ENCODE data around the gene ISLR. TPM values are rescaled to one million over a fixed set of nuclear protein-coding genes. Genes with fewer than 3 reads are reported as not detected.

ISLR gene
- total RNA-seq, 8 experiments from 2014 or later: 0.54 to 278 (median 1.5) TPM

DNA sequence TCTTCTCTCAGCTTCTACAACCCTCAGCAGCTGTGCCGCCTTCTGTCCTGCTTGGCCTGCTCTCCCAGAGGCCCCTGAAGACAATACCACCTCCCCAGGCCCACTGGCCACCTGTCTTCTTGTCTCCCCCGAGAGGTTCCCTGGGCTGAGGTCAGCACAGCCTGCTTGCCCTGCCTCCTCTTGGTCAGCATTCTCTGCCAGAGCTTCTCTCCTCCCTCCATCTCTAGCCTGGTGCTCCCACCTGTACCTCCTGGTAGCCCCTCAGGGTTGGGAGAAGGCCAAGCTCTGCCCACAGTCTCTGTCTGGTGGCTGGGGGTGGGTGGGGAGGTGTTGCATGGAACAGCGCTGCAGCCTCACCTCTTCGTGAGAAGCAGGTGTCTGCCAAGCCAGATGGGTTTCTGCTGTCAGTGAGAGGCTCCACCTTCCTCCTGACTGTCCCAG, 5.6 kb upstream of the ISLR start:
- WGBS, 10 experiments: 57 to 100% (median 70%) methylated on average over 1 to 2 of the region's 4 CpGs; no CpG with 5 or more reads in 6 of the 10 experiments
- Histone ChIP-seq H3K27ac (no peak overlapping the region), H3K4me3 (no peak overlapping the region), H3K4me1 (replicated peaks in 1 of 2) (peaks cover 27 to 34% of the 10 kb centered on the region in 2 donors)
- in situ Hi-C loops (cut with MboI; ENCODE audit: low pct_unique_long_range_greater_than_20kb in 2 of 9, low sequenced_read_pairs in 9 of 9, unreplicated experiment in 9 of 9): no loop called here
- peak in 1 of 8 experiments; percentile 4 for ATAC-seq (replicated peaks in 6 of 8)

DNA sequence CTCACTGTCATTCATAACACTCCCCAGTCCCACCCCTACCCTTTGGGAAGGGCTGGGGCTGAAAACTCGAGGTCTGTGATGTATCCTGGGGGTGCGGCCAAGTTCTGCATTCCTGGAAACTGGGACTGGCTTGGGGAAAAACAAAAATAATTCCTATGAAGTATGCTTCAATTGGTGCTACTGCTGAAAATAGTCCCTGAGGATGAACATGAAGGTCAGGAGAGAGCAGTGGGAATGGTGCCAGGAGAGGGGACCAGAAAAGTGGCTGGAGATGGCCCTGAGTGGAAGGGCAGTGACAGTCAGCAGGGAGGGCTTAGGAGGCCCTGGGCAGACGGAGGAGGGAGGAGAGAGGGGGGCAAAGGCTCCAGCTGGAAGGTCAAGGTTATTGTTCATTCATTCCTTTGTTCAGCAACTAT, 4.8 kb upstream of the ISLR start:
- WGBS, 10 experiments: 0 to 26% (median 0%) methylated on average over 1 to 3 of the region's 3 CpGs; no CpG with 5 or more reads in 7 of the 10 experiments
- in situ Hi-C loops (cut with MboI; ENCODE audit: low pct_unique_long_range_greater_than_20kb in 2 of 9, low sequenced_read_pairs in 9 of 9, unreplicated experiment in 9 of 9): no loop called here
- H3K4me1 ChIP-seq (replicated peaks in 1 of 2): peaks cover 35 to 42% of the 10 kb centered on the region in 2 donors
- no peak overlapping the region for H3K27ac ChIP-seq
- H3K4me3 ChIP-seq: no peak overlapping the region
- ATAC-seq (replicated peaks in 6 of 8): peak in 3 of 8 experiments; percentile 26 to 82 (median 65)

- in situ Hi-C loops (cut with MboI; ENCODE audit: low pct_unique_long_range_greater_than_20kb in 2 of 9, low sequenced_read_pairs in 9 of 9, unreplicated experiment in 9 of 9): no loop called here
- 40 to 100% (median 73%) methylated on average over 1 to 14 of the region's 15 CpGs; no CpG with 5 or more reads in 3 of the 10 experiments for WGBS, 10 experiments
- peak in 5 of 8 experiments; percentile 12 to 66 (median 61) for ATAC-seq (replicated peaks in 6 of 8)
- peaks cover 43 to 51% of the 10 kb centered on the region in 2 donors for H3K4me1 ChIP-seq (replicated peaks in 1 of 2)
- H3K27ac ChIP-seq: no peak overlapping the region
- no peak overlapping the region for H3K4me3 ChIP-seq
Measured at GRCh38 chr15:74170071-74170844, 3.3 kb upstream of the ISLR start.

- ATAC-seq (replicated peaks in 6 of 8): peak in 1 of 8 experiments; percentile 12
- in situ Hi-C loops (cut with MboI; ENCODE audit: low pct_unique_long_range_greater_than_20kb in 2 of 9, low sequenced_read_pairs in 9 of 9, unreplicated experiment in 9 of 9): no loop called here
- Histone ChIP-seq H3K4me1 (replicated peaks in 1 of 2) (peaks cover 44 to 51% of the 10 kb centered on the region in 2 donors), H3K4me3 (no peak overlapping the region), H3K27ac (no peak overlapping the region)
- WGBS, 10 experiments: no CpG with 5 or more reads among the region's 7 CpGs
Measured at GRCh38 chr15:74170875-74171578, 2.5 kb upstream of the ISLR start.

GRCh38 chr15:74171965-74172541, 1.5 kb upstream of the ISLR start:
- peaks cover 53 to 61% of the 10 kb centered on the region in 2 donors for H3K4me1 ChIP-seq (replicated peaks in 1 of 2)
- ATAC-seq (replicated peaks in 6 of 8): no peak
- WGBS, 10 experiments: 80 to 88% (median 80%) methylated on average over 1 of the region's 1 CpG; no CpG with 5 or more reads in 6 of the 10 experiments
- H3K27ac ChIP-seq: no peak overlapping the region
- in situ Hi-C loops (cut with MboI; ENCODE audit: low pct_unique_long_range_greater_than_20kb in 2 of 9, low sequenced_read_pairs in 9 of 9, unreplicated experiment in 9 of 9): no loop called here
- no peak overlapping the region for H3K4me3 ChIP-seq

GRCh38 chr15:74172701-74173379, 670 bp upstream of the ISLR start:
- WGBS, 10 experiments: 13 to 80% (median 67%) methylated on average over 1 to 8 of the region's 13 CpGs; no CpG with 5 or more reads in 3 of the 10 experiments
- peak in 5 of 8 experiments; percentile 13 to 70 (median 55) for ATAC-seq (replicated peaks in 6 of 8)
- Histone ChIP-seq H3K4me1 (replicated peaks in 1 of 2) (peaks cover 57 to 64% of the 10 kb centered on the region in 2 donors), H3K4me3 (no peak overlapping the region), H3K27ac (peak overlapping the region in 1 of 2 donors; percentile 40)
- in situ Hi-C loops (cut with MboI; ENCODE audit: low pct_unique_long_range_greater_than_20kb in 2 of 9, low sequenced_read_pairs in 9 of 9, unreplicated experiment in 9 of 9): no loop called here

DNA sequence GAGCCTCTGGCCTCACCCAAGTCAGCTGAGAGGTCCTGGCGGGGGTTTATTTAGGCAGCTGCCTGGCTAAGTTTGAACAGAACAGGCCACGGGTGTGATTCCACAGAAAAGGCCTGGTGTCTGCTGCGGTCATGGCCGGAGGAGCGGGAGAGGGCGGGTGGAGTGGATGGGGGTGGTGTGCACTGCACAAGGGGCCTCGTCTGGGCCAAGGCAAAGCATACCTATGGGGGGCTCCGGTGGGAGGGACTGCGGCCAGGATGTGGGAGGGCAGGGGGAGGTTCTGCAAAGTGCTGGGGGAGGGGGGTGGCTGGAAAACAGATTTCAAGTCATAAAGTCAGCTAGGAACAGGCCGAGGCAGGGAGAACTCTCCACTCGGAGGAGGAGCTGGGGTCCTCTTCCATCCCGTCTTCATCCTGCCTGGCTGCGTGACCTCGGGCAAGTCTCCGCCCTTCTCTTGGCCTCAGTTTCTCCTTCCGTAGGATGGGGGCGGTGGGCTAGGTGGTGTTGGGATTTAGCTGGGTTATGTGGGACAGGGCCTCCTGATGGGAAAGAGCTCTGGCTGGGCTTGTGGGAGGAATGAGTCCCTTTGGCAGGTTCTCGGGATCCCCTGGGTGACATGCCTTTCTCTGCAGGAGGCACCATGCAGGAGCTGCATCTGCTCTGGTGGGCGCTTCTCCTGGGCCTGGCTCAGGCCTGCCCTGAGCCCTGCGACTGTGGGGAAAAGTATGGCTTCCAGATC, 878 bp downstream of the ISLR start:
- ATAC-seq (replicated peaks in 6 of 8): peak in 3 of 8 experiments; percentile 8 to 62 (median 29)
- Histone ChIP-seq H3K4me1 (replicated peaks in 1 of 2) (peaks cover 58 to 62% of the 10 kb centered on the region in 2 donors), H3K27ac (peak overlapping the region in 1 of 2 donors; percentile 29), H3K4me3 (no peak overlapping the region)
- 0 to 100% (median 88%) methylated on average over 1 to 4 of the region's 20 CpGs; no CpG with 5 or more reads in 7 of the 10 experiments for WGBS, 10 experiments
- in situ Hi-C loops (cut with MboI; ENCODE audit: low pct_unique_long_range_greater_than_20kb in 2 of 9, low sequenced_read_pairs in 9 of 9, unreplicated experiment in 9 of 9): no loop called here

- ATAC-seq (replicated peaks in 6 of 8): no peak
- Histone ChIP-seq H3K4me1 (replicated peaks in 1 of 2) (peaks cover 58 to 62% of the 10 kb centered on the region in 2 donors), H3K4me3 (no peak overlapping the region), H3K27ac (no peak overlapping the region)
- WGBS, 10 experiments: 20 to 100% (median 90%) methylated on average over 1 of the region's 14 CpGs; no CpG with 5 or more reads in 6 of the 10 experiments
- in situ Hi-C loops (cut with MboI; ENCODE audit: low pct_unique_long_range_greater_than_20kb in 2 of 9, low sequenced_read_pairs in 9 of 9, unreplicated experiment in 9 of 9): no loop called here
Measured at GRCh38 chr15:74174958-74175253, 1.4 kb downstream of the ISLR start.

- Histone ChIP-seq H3K27ac (peak overlapping the region; percentile 69 to 84), H3K4me1 (replicated peaks in 1 of 2) (peaks cover 54 to 57% of the 10 kb centered on the region in 2 donors), H3K4me3 (no peak overlapping the region)
- in situ Hi-C loops (cut with MboI; ENCODE audit: low pct_unique_long_range_greater_than_20kb in 2 of 9, low sequenced_read_pairs in 9 of 9, unreplicated experiment in 9 of 9): no loop called here
- 80 to 96% (median 95%) methylated on average over 2 to 9 of the region's 45 CpGs; no CpG with 5 or more reads in 5 of the 10 experiments for WGBS, 10 experiments
- ATAC-seq (replicated peaks in 6 of 8): no peak
Measured at GRCh38 chr15:74175271-74176191, 2.0 kb downstream of the ISLR start.

- 49 to 100% (median 79%) methylated on average over 1 to 6 of the region's 10 CpGs; no CpG with 5 or more reads in 5 of the 10 experiments for WGBS, 10 experiments
- peaks cover 51 to 52% of the 10 kb centered on the region in 2 donors for H3K4me1 ChIP-seq (replicated peaks in 1 of 2)
- no peak overlapping the region for H3K4me3 ChIP-seq
- ATAC-seq (replicated peaks in 6 of 8): peak in 1 of 8 experiments; percentile 5
- in situ Hi-C loops (cut with MboI; ENCODE audit: low pct_unique_long_range_greater_than_20kb in 2 of 9, low sequenced_read_pairs in 9 of 9, unreplicated experiment in 9 of 9): no loop called here
- H3K27ac ChIP-seq: peak overlapping the region; percentile 69 to 84
Measured at GRCh38 chr15:74176262-74177214, 3.0 kb downstream of the ISLR start.
